Ascending aorta (tissue), 2 donors: ENCODE data around the gene IL2RA. TPM values are rescaled to one million over a fixed set of nuclear protein-coding genes. Genes with fewer than 3 reads are reported as not detected.

Experiments used
- DNase-seq, 2 donors: peaks; one replicate each; pipeline ENCODE4 v3.0.0-alpha.2; 2019; ENCODE audit warnings: low spot score in 2 of 2
- H3K27ac ChIP-seq, 2 donors: fragments of 200-600 bp; sonication (generic); one replicate each; pipeline ENCODE4 v1.5.1; 2016 to 2017; ENCODE audit warnings: mild to moderate bottlenecking in 1 of 2
- H3K27me3 ChIP-seq: fragments of 200-600 bp; sonication (generic); one replicate; pipeline ENCODE4 v1.5.1; 2017
- H3K36me3 ChIP-seq, 2 donors: fragments of 200-600 bp; sonication (generic); one replicate each; pipeline ENCODE4 v1.5.1; 2016
- H3K4me1 ChIP-seq, 2 donors: fragments of 200-600 bp; sonication (generic); one replicate each; pipeline ENCODE4 v1.5.1; 2016 to 2017; ENCODE audit warnings: mild to moderate bottlenecking in 1 of 2
- H3K4me3 ChIP-seq, 2 donors: fragments of 200-600 bp; sonication (generic); one replicate each; pipeline ENCODE4 v1.5.1; 2016 to 2017; ENCODE audit warnings: mild to moderate bottlenecking in 1 of 2
- H3K9me3 ChIP-seq, 2 donors: fragments of 200-600 bp; sonication (generic); one replicate each; pipeline ENCODE4 v1.5.1; 2016
- CTCF ChIP-seq, 3 experiments: fragments of 200-600 bp in 2 of 3; fragments of 450-650 bp in 1 of 3; sonication (generic) in 2 of 3; IDR thresholded peaks; one replicate each; pipeline ENCODE4 v1.5.1; 2016 to 2019; ENCODE audit warnings: antibody characterized with exemption in 3 of 3, mild to moderate bottlenecking in 1 of 3, moderate library complexity in 1 of 3
- intact Hi-C: fragments of 100-400 bp; cut with DNase I; formaldehyde crosslinking; loops from one replicate; pipeline ENCODE4 v1.15.1; 2023
- total RNA-seq: library from RNA; depleted of rRNA; stranded (reverse); fragments of >200 nt; gene quantifications from one replicate; pipeline ENCODE4 v1.1.0, GENCODE V29; 2016

The IL2RA gene
- total RNA-seq, 1 donor from 2014 or later = not detected

- no peak for TF ChIP-seq CTCF (IDR thresholded peaks at IDR 0.05)
- Histone ChIP-seq H3K9me3 (peaks cover 0 to 9% of the 10 kb centered on the region in 2 donors), H3K27ac (no peak overlapping the region), H3K4me1 (no peaks in the 10 kb centered on the region), H3K27me3 (no peaks in the 10 kb centered on the region), H3K4me3 (no peak overlapping the region), H3K36me3 (no peaks in the 10 kb centered on the region)
- no peak for DNase-seq
- intact Hi-C loops = no loop called here
Measured at GRCh38 chr10:5992398-5992797, 69.8 kb downstream of the IL2RA start.

DNA sequence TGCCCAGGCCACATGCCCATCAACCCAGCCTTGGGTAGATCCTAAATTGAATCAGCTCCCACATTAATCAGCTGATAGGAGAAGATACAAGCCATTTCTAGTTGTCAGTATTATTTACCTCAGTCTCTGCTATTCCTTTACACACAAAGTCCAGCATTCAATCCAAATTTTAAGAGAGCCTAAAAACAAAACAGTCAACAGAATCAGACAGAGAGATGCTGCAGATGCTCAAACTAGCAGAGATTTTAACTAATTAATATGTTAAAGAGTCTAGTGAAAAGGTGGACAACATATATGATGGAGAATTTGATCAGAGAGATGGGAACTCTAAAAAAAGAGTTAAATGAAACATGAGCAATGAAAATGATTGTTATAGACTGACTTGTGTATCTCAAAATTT lies 70.5 kb downstream of the IL2RA start:
- no peaks in the 10 kb centered on the region for H3K36me3 ChIP-seq
- intact Hi-C loops = no loop called here
- no peak overlapping the region for H3K4me3 ChIP-seq
- DNase-seq = no peak
- no peaks in the 10 kb centered on the region for H3K27me3 ChIP-seq
- no peak overlapping the region for H3K27ac ChIP-seq
- TF ChIP-seq CTCF (IDR thresholded peaks at IDR 0.05) = no peak
- H3K9me3 ChIP-seq = peaks cover 0 to 9% of the 10 kb centered on the region in 2 donors
- H3K4me1 ChIP-seq = no peaks in the 10 kb centered on the region

- no peaks in the 10 kb centered on the region for H3K36me3 ChIP-seq
- H3K4me3 ChIP-seq = no peak overlapping the region
- no peak for TF ChIP-seq CTCF (IDR thresholded peaks at IDR 0.05)
- peaks cover 0 to 9% of the 10 kb centered on the region in 2 donors for H3K9me3 ChIP-seq
- intact Hi-C loops = no loop called here
- DNase-seq = no peak
- H3K27ac ChIP-seq = no peak overlapping the region
- H3K27me3 ChIP-seq = no peaks in the 10 kb centered on the region
- H3K4me1 ChIP-seq = no peaks in the 10 kb centered on the region
Measured at GRCh38 chr10:5989756-5990155, 72.4 kb downstream of the IL2RA start.

DNA sequence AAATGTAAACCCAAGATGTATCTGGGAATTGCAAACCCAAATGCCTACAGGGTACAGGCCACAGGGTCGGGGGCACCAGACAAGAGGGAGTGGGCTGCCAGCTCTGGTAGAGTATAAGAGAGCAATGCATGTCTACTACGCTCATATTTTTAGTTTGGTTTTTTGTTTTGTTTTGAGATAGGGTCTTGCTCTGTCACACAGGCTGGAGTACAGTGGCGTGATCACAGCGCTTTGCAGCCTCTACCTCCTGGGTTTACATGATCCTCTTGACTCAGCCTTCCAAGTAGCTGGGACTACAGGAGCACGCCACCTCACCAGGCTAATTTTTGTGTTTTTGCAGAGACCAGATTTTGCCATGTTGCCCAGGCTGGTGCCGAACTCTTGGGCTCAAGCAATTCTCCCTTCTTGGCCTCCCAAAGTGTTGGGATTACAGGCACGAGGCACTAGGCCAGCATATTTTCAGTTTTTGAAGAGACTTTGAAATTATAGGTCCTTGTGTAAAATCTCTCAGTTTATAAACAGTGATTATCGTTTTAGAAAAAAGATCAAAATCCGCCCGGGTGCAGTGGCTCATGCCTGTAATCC lies 73.7 kb downstream of the IL2RA start:
- intact Hi-C loops = no loop called here
- no peak overlapping the region for H3K27ac ChIP-seq
- peaks cover 0 to 9% of the 10 kb centered on the region in 2 donors for H3K9me3 ChIP-seq
- no peaks in the 10 kb centered on the region for H3K36me3 ChIP-seq
- H3K4me3 ChIP-seq = no peak overlapping the region
- no peak for TF ChIP-seq CTCF (IDR thresholded peaks at IDR 0.05)
- DNase-seq = no peak
- no peaks in the 10 kb centered on the region for H3K27me3 ChIP-seq
- no peaks in the 10 kb centered on the region for H3K4me1 ChIP-seq

GRCh38 chr10:5987747-5988146 lies 74.4 kb downstream of the IL2RA start:
- no peaks in the 10 kb centered on the region for H3K4me1 ChIP-seq
- intact Hi-C loops = no loop called here
- no peak for DNase-seq
- peaks cover 0 to 9% of the 10 kb centered on the region in 2 donors for H3K9me3 ChIP-seq
- no peaks in the 10 kb centered on the region for H3K36me3 ChIP-seq
- no peaks in the 10 kb centered on the region for H3K27me3 ChIP-seq
- H3K27ac ChIP-seq = no peak overlapping the region
- TF ChIP-seq CTCF (IDR thresholded peaks at IDR 0.05) = no peak
- no peak overlapping the region for H3K4me3 ChIP-seq

DNA sequence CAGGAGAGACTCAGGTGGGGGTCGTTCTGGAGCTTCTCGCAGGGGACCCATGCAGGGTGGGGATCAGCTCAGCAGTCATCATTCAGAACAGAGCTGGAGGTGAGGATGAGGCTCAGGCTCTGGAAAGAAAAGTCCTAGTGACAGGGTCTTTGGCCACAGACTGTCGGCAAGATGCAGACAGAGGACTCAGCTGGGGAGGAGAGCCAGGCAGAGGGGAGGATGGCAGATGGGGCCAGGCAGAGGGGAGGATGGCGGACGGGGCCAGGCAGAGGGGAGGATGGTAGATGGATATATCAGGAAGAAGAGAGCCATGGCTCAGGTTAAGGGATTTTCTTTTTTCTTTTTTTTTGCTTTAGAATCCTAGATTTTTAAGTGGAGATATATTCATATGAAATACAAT lies 77.1 kb downstream of the IL2RA start:
- Histone ChIP-seq H3K9me3 (no peaks in the 10 kb centered on the region), H3K36me3 (no peaks in the 10 kb centered on the region), H3K4me3 (no peak overlapping the region), H3K27ac (no peak overlapping the region), H3K27me3 (no peaks in the 10 kb centered on the region), H3K4me1 (no peaks in the 10 kb centered on the region)
- intact Hi-C loops = no loop called here
- TF ChIP-seq CTCF (IDR thresholded peaks at IDR 0.05) = no peak
- no peak for DNase-seq
